Suprapubic skin (tissue), 4 donors: ENCODE results near the gene NCAM2. TPM values are rescaled to one million over a fixed set of nuclear protein-coding genes. Genes with fewer than 3 reads are reported as not detected.

ENCODE experiments used
- DNase-seq, 2 donors: peaks; one replicate each; pipeline ENCODE4 v3.0.0-alpha.2; 2019; ENCODE audit warnings: low spot score in 2 of 2
- H3K27ac ChIP-seq: fragments of 200-600 bp; sonication (generic); one replicate; pipeline ENCODE4 v1.5.1; 2019
- H3K27me3 ChIP-seq: fragments of 200-600 bp; sonication (generic); one replicate; pipeline ENCODE4 v1.5.1; 2019
- H3K36me3 ChIP-seq: fragments of 200-600 bp; sonication (generic); one replicate; pipeline ENCODE4 v1.5.1; 2019
- H3K4me1 ChIP-seq: fragments of 200-600 bp; sonication (generic); one replicate; pipeline ENCODE4 v1.5.1; 2019
- H3K4me3 ChIP-seq: fragments of 200-600 bp; sonication (generic); one replicate; pipeline ENCODE4 v1.5.1; 2019; ENCODE audit warnings: mild to moderate bottlenecking
- H3K9me3 ChIP-seq: fragments of 200-600 bp; sonication (generic); one replicate; pipeline ENCODE4 v1.5.1; 2019
- CTCF ChIP-seq, 2 donors: fragments of 200-600 bp in 1 of 2; fragments of 450-650 bp in 1 of 2; sonication (generic) in 1 of 2; IDR thresholded peaks; one replicate each; pipeline ENCODE4 v1.5.1; 2016 to 2019; ENCODE audit warnings: antibody characterized with exemption in 2 of 2, mild to moderate bottlenecking in 1 of 2, moderate library complexity in 1 of 2
- EP300 ChIP-seq: sonication (generic); formaldehyde crosslinking; IDR thresholded peaks from one replicate; pipeline ENCODE4 v1.6.1; 2017; ENCODE audit warnings: antibody characterized with exemption
- POLR2A ChIP-seq, 2 donors: fragments of 450-650 bp; IDR thresholded peaks; one replicate each; pipeline ENCODE4 v1.6.1; 2017; ENCODE audit warnings: antibody characterized with exemption in 2 of 2, mild to moderate bottlenecking in 2 of 2, moderate library complexity in 2 of 2
- POLR2AphosphoS5 ChIP-seq, 3 donors: sonication (generic); formaldehyde crosslinking; IDR thresholded peaks; one replicate each; pipeline ENCODE4 v1.6.1; 2017; ENCODE audit warnings: antibody characterized with exemption in 3 of 3
- WGBS: methylation state at CpG from one replicate; pipeline ENCODE4 v1.1.5; 2018; 5-methylcytosine and 5-hydroxymethylcytosine counted together
- total RNA-seq, 4 donors: library from RNA; depleted of rRNA; stranded (reverse); fragments of >200 nt; gene quantifications; one replicate each; pipeline ENCODE4 v1.1.0, GENCODE V29; 2016

NCAM2 gene
- total RNA-seq, 4 donors from 2014 or later: 0.25 to 1.0 (median 0.92) TPM

GRCh38 chr21:21246007-21246406 lies 247.8 kb downstream of the NCAM2 start:
- H3K36me3 ChIP-seq: no peaks in the 10 kb centered on the region
- no peaks in the 10 kb centered on the region for H3K9me3 ChIP-seq
- 86% methylated on average over 3 of the region's 3 CpGs for WGBS
- no peak overlapping the region for H3K27ac ChIP-seq
- DNase-seq: no peak
- TF ChIP-seq CTCF (IDR thresholded peaks at IDR 0.05) (no peak), POLR2A (IDR thresholded peaks at IDR 0.05) (no peak), POLR2AphosphoS5 (IDR thresholded peaks at IDR 0.05) (no peak), EP300 (no peak)
- no peak overlapping the region for H3K4me3 ChIP-seq
- no peaks in the 10 kb centered on the region for H3K4me1 ChIP-seq
- H3K27me3 ChIP-seq: no peaks in the 10 kb centered on the region

GRCh38 chr21:21247424-21247823 lies 249.2 kb downstream of the NCAM2 start:
- no peak for DNase-seq
- no peaks in the 10 kb centered on the region for H3K27me3 ChIP-seq
- no peak overlapping the region for H3K4me3 ChIP-seq
- H3K36me3 ChIP-seq: no peaks in the 10 kb centered on the region
- TF ChIP-seq CTCF (IDR thresholded peaks at IDR 0.05) (no peak), POLR2AphosphoS5 (IDR thresholded peaks at IDR 0.05) (no peak), POLR2A (IDR thresholded peaks at IDR 0.05) (no peak), EP300 (no peak)
- H3K27ac ChIP-seq: no peak overlapping the region
- WGBS: 46% methylated on average over 1 of the region's 1 CpG
- no peaks in the 10 kb centered on the region for H3K9me3 ChIP-seq
- H3K4me1 ChIP-seq: no peaks in the 10 kb centered on the region

- no peak for DNase-seq
- WGBS: 6% methylated on average over 1 of the region's 1 CpG
- no peaks in the 10 kb centered on the region for H3K9me3 ChIP-seq
- TF ChIP-seq EP300: no peak
- no peak overlapping the region for H3K4me3 ChIP-seq
- H3K27ac ChIP-seq: no peak overlapping the region
- H3K36me3 ChIP-seq: no peaks in the 10 kb centered on the region
- H3K27me3 ChIP-seq: no peaks in the 10 kb centered on the region
- no peaks in the 10 kb centered on the region for H3K4me1 ChIP-seq
Observed at GRCh38 chr21:21262048-21262447, 263.8 kb downstream of the NCAM2 start.

DNA sequence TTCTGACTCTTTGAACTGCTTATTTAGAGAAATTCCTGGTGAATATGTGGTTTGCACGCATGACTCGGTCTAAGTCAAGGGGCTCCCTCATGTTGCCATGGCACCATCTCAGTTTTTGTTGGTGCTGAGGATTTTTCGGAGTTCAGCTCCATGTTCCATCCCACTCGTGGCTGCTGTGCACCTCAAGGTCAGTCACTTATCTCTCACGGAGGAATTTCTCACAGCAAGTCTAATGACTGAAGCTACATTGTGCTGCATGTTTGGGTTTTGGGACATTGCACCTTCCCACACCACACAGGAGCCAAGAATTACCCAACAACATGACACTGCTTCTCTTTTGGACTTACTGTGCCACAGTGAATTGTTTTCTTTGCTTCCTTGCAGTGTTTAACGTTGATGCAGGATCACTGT lies 269.9 kb downstream of the NCAM2 start:
- no peaks in the 10 kb centered on the region for H3K36me3 ChIP-seq
- H3K4me1 ChIP-seq: no peaks in the 10 kb centered on the region
- WGBS: 84% methylated on average over 6 of the region's 6 CpGs
- H3K9me3 ChIP-seq: no peaks in the 10 kb centered on the region
- TF ChIP-seq POLR2AphosphoS5 (IDR thresholded peaks at IDR 0.05) (no peak), CTCF (IDR thresholded peaks at IDR 0.05) (no peak), EP300 (no peak), POLR2A (IDR thresholded peaks at IDR 0.05) (no peak)
- no peak for DNase-seq
- no peak overlapping the region for H3K4me3 ChIP-seq
- no peaks in the 10 kb centered on the region for H3K27me3 ChIP-seq
- no peak overlapping the region for H3K27ac ChIP-seq

DNA sequence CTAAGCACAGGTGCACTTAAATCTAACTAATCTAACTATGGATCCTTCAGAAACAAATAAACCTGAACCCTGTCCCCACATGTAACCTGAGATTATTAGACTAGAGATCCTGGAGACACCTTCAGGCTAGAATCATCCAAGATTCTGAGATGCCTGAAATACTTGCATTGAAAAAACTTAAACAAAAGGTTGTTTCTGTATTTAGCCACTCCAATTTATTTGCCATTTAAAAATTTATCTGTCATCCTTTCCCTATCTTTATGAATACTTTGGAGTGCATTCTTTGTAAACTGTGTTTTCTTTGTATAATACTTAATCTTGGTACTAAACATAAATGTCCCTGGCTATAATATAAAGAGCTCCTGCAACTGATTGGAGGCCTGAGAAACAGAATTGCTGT lies 270.7 kb downstream of the NCAM2 start:
- H3K27ac ChIP-seq: no peak overlapping the region
- H3K9me3 ChIP-seq: no peaks in the 10 kb centered on the region
- TF ChIP-seq POLR2A (IDR thresholded peaks at IDR 0.05) (no peak), CTCF (IDR thresholded peaks at IDR 0.05) (no peak), POLR2AphosphoS5 (IDR thresholded peaks at IDR 0.05) (no peak), EP300 (no peak)
- H3K27me3 ChIP-seq: no peaks in the 10 kb centered on the region
- no peak for DNase-seq
- no peaks in the 10 kb centered on the region for H3K36me3 ChIP-seq
- no peak overlapping the region for H3K4me3 ChIP-seq
- H3K4me1 ChIP-seq: no peaks in the 10 kb centered on the region

DNA sequence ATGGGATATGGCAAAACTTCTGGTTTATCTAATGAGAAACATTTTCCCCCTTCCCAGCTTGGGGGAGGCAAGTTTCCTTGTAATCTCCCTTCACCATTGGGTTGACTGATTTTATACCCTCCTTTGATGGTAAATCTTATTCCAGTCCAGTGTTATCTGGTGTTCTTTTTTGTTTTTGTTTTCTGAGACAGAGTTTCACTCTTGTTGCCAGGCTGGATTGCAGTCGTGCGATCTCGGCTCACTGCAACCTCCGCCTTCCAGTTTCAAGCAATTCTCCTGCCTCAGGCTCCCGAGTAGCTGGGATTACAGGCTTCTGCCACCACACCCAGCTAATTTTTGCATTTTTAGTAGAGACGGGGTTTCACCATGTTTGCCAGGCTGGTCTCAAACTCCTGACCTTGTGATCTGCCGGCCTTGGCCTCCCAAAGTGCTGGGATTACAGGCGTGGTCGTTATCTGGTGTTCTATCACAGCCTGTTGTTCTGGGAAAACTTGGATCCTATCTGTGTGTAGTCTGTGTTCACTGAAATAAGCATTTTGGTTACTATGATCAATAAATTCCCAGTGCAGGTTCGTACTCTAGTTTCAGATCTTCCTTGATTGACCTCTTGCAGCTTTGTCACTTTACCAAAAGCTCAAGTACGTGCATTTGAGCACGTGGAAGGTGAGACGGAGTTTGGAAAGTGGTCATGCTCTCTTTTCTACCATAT lies 281.1 kb downstream of the NCAM2 start:
- no peak for DNase-seq
- H3K4me3 ChIP-seq: no peak overlapping the region
- H3K36me3 ChIP-seq: no peaks in the 10 kb centered on the region
- no peaks in the 10 kb centered on the region for H3K4me1 ChIP-seq
- H3K27me3 ChIP-seq: no peaks in the 10 kb centered on the region
- no peak for TF ChIP-seq POLR2AphosphoS5 (IDR thresholded peaks at IDR 0.05)
- TF ChIP-seq EP300: no peak
- no peak for TF ChIP-seq POLR2A (IDR thresholded peaks at IDR 0.05)
- no peak for TF ChIP-seq CTCF (IDR thresholded peaks at IDR 0.05)
- H3K9me3 ChIP-seq: no peaks in the 10 kb centered on the region
- 84% methylated on average over 13 of the region's 13 CpGs for WGBS
- H3K27ac ChIP-seq: no peak overlapping the region
